GM20000 (cell line): Measurements from ENCODE around the gene PRKD1.

Experiments used
- DNase-seq: peaks from one replicate; pipeline ENCODE4 v3.0.0; 2012; ENCODE audit warnings: low spot score
- CTCF ChIP-seq: IDR thresholded peaks from 2 replicates; pipeline ENCODE4 v1.5.1; 2012; ENCODE audit warnings: mild to moderate bottlenecking, control low read depth; ENCODE audit errors: extremely low read depth, missing control alignments

Gene PRKD1

GRCh38 chr14:29821242-29821641, 106.4 kb downstream of the PRKD1 start:
- no peak for DNase-seq
- no peak for TF ChIP-seq CTCF

DNA sequence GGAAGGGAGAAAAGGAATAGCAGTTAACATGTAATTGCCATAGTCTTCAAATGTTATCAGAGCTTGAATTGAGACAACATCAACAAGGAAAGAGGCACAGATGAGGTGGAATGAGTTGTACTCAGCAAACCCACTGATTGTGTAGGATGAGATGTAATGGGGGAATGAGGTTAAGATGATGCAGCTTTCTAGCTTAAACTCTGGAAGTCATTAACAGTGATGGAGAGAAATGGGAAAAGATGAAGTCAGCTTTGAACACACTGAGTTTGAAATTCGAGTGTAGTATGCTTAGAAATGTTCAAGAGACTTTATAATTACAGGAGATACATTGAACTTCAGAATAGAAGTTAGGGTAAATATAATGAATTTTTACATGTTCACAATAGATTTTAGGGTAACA, 106.9 kb downstream of the PRKD1 start:
- DNase-seq, result no peak
- TF ChIP-seq CTCF, result no peak

GRCh38 chr14:29817767-29818405, 109.8 kb downstream of the PRKD1 start:
- DNase-seq, result no peak
- no peak for TF ChIP-seq CTCF

DNA sequence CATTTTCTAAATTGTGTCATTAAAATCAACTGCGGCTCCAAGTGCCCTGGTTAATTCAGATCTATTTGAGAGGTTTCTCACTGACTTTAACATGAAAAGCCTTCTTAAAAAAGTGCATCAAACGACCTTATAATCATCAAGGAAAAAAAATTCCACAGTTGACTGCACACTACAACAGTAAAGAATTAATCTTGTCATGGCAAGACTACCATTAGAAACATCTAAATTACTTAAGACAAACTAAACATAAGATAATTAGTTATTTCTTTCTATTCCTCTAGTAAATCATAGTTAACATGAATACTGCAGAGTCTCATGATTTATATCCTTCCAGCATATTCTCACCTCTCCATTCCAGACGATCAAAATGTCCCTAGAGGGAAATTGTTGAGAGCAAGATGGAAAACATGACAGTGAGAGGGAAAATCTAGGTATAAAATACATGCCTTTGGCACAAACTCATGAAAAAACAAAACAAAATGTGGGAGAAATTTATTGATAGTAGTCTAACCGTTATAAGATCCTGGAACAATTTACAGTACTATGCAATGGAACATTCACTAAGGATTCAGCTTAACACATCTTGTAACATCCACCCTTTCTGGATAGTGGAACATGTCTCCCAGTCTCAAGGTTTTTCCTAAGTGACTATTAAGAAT, 112.5 kb downstream of the PRKD1 start:
- DNase-seq, result no peak
- no peak for TF ChIP-seq CTCF

DNA sequence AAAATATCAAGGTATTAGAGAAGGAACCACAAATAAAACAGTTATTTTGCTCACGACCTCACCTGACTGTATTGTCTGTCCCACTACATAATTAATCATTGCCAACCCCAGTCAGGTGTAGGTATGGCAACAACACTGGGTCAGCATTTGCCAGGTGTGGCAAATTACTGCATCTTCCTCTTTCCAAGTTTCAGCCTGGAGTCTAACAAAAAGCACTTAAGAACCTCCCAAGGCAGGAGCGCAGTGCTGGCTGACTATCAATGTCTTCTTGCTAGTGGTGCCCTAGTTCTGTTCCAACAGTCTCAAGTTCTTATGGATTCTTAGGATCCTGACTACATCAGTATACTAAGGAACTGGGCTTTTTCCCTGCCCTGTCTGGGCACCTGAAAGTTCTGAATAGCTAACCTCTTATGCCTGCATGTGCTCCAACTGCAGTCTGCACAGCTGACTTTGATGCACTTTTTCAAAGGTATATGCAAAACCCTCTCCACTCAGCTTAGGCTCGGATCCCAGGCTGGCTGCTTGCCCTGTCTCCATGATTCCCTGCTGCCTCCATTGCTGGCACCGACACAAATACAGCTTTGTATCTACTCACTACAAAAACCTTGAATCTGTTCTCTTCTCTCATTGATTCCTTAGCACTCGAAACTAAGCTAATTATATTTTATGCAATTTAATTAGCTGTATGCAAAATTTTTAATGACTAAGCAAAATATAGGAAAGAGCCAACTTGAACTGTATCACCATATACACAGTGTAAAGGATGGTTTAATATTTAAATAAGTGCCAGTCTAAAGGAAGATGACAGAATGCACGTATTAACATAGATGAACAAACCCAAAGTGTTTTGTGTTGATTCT, 113.3 kb downstream of the PRKD1 start:
- no peak for DNase-seq
- no peak for TF ChIP-seq CTCF

GRCh38 chr14:29810682-29811081, 117.0 kb downstream of the PRKD1 start:
- no peak for DNase-seq
- TF ChIP-seq CTCF, result no peak

DNA sequence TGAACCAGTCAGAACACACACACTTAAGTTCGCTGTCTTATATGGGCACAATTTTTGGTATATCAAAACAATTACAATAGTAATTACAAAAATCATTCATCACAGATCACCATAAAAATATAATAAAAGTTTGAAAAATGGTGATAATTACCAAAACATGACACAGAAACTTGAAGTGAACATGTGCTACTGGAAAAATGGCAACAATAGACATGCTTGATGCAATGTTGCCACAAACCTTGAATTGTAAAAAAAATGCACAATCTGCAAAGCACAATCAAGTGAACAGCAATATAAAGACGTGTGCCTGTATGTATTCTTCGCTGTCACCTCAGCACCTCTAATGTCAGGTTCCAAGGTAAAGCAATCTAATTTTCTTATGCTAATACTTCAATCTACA, 117.6 kb downstream of the PRKD1 start:
- no peak for TF ChIP-seq CTCF
- DNase-seq, result no peak
